Measurements from ENCODE around the gene UCK1. TPM values are rescaled to one million over a fixed set of nuclear protein-coding genes. Genes with fewer than 3 reads are reported as not detected.
"Not testable (repeated sequence)": the region's sequence is repeated elsewhere in the genome, so short reads cannot be mapped to it uniquely, and the experiment has no call there.

Gene UCK1
- total RNA-seq, 3 donors from 2014 or later = 21.1 to 23.3 (median 22.9) TPM

DNA sequence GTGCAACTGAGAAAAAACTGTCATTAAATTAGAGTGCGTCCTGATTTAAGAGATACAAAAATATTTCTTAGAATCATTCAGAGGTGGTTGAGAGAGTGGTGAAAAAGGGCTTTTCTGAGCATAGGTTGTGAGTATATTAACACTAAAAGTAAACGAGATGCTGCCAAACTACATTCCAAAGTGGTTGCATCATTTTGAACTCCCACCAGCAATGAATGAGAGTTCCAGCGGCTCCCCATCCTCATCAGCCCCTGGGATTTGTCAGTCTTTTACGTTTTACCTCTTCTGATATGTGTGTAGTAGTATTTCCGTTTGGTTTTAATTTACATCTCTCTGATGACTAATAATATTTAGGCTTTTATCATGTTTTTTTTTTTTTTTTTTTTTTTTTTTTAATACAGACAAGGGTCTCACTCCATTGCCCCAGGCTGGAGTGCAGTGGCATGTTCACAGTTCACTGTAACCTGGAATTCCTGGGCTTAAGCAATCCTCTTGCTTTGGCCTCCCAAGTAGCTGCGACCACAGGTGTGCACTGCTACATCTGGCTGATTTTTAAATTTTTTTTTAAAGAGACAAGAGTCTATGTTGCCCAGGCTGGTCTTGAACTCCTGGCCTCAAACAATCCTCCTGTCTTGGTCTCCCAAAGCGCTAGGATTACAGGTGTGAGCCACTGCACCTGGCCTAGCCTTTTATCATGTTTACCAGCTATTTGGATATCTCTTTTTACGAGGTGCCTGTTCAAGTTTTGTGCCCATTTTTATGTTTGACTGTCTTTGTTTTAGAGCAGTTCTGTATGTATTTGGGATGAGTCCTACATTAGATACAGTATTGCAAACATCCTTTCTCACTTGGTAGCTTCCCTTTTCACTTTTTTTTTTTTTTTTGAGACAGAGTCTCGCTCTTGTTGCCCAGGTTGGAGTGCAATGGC, 31.2 kb upstream of the UCK1 start:
- Mint-ChIP-seq H3K27me3 (ENCODE audit: low read depth) (no peaks in the 10 kb centered on the region), H3K36me3 (ENCODE audit: insufficient read depth) (no peaks in the 10 kb centered on the region), H3K4me1 (ENCODE audit: low read depth) (peaks cover 3% of the 10 kb centered on the region), H3K4me3 (no peak overlapping the region), H3K9me3 (no peaks in the 10 kb centered on the region)
- ATAC-seq (no peak), DNase-seq (no peak)

DNA sequence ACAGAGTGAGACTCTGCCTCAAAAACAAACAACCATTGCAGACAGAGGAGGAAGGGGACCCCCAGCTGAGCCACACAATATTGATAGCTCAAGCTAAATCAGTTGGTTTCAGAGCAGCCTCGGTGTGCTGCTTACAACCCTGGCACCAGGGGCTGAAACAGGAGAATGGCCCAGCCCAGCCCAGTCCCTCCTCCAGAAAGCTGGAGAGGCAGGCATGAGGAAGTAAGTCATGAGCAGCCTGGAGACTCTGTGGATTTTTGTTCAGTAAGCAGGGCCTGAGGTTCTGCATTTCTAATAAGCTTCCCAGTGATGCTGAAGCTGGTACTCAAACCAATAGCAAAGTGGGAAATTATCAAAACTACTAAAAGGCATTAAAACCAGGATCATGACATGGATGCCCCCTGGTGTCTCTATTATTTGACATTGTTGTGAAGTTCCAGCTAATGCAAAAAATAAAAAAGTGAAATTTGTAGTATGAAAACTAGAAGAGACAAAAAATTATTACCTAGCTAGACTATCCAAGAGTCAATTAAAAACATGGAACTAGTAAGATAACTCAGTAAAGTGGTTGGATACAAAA, 28.4 kb upstream of the UCK1 start:
- ATAC-seq (no peak), DNase-seq (no peak)
- H3K4me1 Mint-ChIP-seq (ENCODE audit: low read depth) = no peaks in the 10 kb centered on the region
- H3K4me3 Mint-ChIP-seq = no peak overlapping the region
- no peaks in the 10 kb centered on the region for H3K9me3 Mint-ChIP-seq
- H3K27me3 Mint-ChIP-seq (ENCODE audit: low read depth) = peaks cover 13% of the 10 kb centered on the region
- H3K36me3 Mint-ChIP-seq (ENCODE audit: insufficient read depth) = no peaks in the 10 kb centered on the region

DNA sequence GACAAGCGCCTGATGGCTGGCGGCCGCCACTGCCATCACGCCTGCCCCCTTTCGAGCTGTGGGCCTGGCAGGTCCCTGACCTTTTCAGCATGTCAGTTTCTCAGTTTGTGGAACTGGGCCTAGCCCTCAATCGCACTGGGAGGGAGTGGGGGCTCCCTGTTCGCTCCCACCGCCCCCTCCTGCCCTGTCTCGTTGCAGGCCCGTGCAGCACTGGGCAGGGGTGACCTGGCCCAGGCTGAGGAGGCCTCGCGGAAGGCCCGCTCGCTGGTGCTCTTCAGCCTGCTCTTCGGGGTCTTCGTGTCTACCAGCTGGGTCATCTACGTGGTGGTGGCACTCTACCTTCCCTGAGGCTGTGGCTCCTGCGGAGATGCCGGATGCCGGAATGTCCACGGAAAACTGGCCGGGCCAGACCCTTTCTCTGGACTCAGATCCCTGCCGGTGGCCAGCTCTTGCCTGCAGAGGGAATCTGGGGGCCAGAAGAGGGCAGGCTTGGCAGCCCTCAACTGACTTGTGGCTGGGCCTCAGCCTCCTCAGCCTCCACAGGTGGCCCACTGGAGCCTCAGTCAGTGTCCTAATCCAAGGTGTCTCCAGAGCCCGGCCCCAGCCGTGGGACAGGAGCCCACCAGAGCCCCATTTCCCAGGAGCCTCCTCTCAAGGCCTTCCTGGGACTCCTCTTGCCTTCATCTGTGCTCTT, 26.9 kb upstream of the UCK1 start:
- Mint-ChIP-seq H3K4me3 (no peak overlapping the region), H3K36me3 (ENCODE audit: insufficient read depth) (no peaks in the 10 kb centered on the region), H3K4me1 (ENCODE audit: low read depth) (no peaks in the 10 kb centered on the region), H3K9me3 (no peaks in the 10 kb centered on the region), H3K27me3 (ENCODE audit: low read depth) (peaks cover 22% of the 10 kb centered on the region)
- DNase-seq = no peak
- ATAC-seq = no peak

- Mint-ChIP-seq H3K4me3 (no peak overlapping the region), H3K4me1 (ENCODE audit: low read depth) (no peaks in the 10 kb centered on the region), H3K27me3 (ENCODE audit: low read depth) (peaks cover 31% of the 10 kb centered on the region), H3K36me3 (ENCODE audit: insufficient read depth) (no peaks in the 10 kb centered on the region), H3K9me3 (no peaks in the 10 kb centered on the region)
- DNase-seq = no peak
- ATAC-seq = no peak
Observed at GRCh38 chr9:131555841-131556673, 25.0 kb upstream of the UCK1 start.

DNA sequence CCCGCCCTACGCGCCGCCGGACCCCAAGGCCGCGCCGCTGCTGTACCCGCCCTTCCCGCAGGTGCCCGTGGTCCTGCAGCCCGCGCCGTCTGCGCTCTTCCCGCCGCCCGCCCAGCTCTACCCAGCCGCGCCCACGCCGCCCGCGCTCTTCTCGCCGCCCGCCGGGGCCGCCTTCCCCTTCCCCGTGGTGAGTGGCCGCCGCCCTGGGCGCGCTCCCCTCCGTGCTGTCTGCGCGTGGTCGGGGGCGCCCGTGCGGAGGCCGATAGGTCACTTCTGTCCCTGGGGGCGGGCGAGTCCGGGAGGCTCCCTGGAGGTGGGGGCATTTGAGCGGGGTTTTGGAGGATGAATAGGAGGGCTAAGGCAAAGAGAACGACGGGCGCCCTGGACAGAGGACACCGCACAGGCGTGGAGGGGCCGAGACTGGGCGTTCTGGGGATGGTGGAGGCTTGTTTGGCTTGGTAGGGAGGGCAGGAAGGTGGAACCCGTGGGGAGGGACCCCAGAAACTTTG, 23.8 kb upstream of the UCK1 start:
- DNase-seq = no peak

DNA sequence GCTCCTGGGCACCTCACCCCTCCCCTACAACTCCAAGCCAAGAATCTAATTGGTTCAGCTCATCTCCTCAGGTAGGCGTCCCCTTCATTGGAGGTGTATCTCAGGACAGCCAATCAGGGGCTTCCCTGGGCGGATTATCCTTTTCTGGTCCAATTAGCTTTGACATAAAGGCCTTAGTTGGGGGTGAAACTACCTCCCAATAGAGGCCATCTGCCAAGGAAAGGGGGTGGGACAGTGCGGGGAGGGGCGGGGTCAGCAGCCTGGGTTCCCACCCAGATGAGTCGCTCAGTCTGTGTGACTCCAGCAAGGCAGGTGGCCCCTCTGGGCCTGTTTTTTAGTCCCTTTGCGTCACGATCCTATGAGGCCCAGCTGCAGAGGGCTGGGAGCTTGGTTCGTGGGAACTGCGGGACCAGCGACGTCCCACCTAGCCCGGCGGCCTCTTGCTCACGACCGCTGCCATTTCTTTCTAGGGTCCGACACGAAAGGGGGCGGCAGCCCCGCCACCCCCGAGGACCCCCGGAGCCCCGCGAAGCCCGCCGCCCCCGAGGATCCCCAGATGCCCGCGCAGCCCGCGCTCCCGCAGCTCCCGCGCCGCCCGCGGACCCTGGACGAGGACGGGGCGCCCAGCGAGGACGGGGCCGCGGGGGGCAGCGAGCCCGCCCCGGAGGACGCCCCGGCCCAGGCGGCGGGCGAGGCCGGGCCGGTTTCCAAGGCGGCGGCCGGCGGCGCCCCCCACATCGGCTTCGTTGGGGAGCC, 23.2 kb upstream of the UCK1 start:
- DNase-seq (no peak), ATAC-seq (peak; percentile 32 to 63)
- H3K4me1 Mint-ChIP-seq (ENCODE audit: low read depth) = no peaks in the 10 kb centered on the region
- H3K4me3 Mint-ChIP-seq = no peak overlapping the region
- no peaks in the 10 kb centered on the region for H3K36me3 Mint-ChIP-seq (ENCODE audit: insufficient read depth)
- no peaks in the 10 kb centered on the region for H3K9me3 Mint-ChIP-seq
- H3K27me3 Mint-ChIP-seq (ENCODE audit: low read depth) = peaks cover 40% of the 10 kb centered on the region

More for the DNA sequence above, 23.8 kb upstream of the UCK1 start:
- Mint-ChIP-seq H3K36me3 (ENCODE audit: insufficient read depth) (no peaks in the 10 kb centered on the region), H3K27me3 (ENCODE audit: low read depth) (peaks cover 33% of the 10 kb centered on the region), H3K4me3 (peak overlapping the region; percentile 29), H3K9me3 (no peaks in the 10 kb centered on the region), H3K4me1 (ENCODE audit: low read depth) (no peaks in the 10 kb centered on the region)
- ATAC-seq = no peak

DNA sequence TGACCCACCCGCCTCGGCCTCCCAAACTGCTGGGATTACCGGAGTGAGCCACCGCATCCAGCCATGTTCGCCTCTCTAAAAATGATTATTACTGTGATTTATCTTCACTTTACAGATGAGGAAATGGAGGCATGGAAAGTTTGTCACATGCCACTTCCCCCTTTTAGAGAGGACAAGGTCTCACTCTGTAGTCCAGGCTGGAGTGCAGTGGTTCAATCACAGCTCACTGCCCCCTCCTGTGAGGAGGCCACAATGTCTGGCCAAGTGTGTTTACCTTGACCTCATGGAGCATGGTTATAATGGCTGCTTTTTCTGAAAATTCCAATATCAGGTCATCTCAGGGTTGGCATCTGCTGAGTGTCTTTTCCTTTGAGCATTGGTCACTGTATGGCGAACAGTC, 21.0 kb upstream of the UCK1 start:
- ATAC-seq = no peak
- Mint-ChIP-seq H3K36me3 (ENCODE audit: insufficient read depth) (peaks cover 4% of the 10 kb centered on the region), H3K9me3 (peaks cover 6% of the 10 kb centered on the region), H3K4me1 (ENCODE audit: low read depth) (peaks cover 7% of the 10 kb centered on the region), H3K27me3 (ENCODE audit: low read depth) (peaks cover 62% of the 10 kb centered on the region), H3K4me3 (no peak overlapping the region)
- no peak for DNase-seq

DNA sequence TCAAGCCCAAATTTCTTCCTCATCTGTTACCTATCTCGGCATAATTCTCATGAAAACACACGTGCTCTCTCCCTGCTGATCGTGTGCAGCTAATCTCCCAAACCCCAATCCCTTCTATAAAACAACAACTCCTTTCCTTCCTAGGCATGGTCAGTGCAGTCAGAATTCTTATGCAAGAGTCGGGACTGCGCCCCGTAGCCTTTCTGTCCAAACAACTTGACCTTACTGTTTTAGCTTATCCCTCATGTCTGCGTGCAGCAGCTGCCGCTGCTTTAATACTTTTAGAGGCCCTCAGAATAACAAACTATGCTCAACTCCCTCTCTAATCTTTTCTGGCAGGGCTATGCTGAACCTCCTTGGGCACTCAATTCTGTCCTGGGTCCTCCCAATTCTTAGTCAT, 19.4 kb upstream of the UCK1 start:
- not testable (repeated sequence) for H3K4me1 Mint-ChIP-seq (ENCODE audit: low read depth); DNase-seq; ATAC-seq; H3K36me3 Mint-ChIP-seq (ENCODE audit: insufficient read depth); H3K9me3 Mint-ChIP-seq; H3K4me3 Mint-ChIP-seq
- peaks cover 65% of the 10 kb centered on the region for H3K27me3 Mint-ChIP-seq (ENCODE audit: low read depth)

- ATAC-seq; H3K4me1 Mint-ChIP-seq (ENCODE audit: low read depth); H3K36me3 Mint-ChIP-seq (ENCODE audit: insufficient read depth); DNase-seq; H3K4me3 Mint-ChIP-seq; H3K9me3 Mint-ChIP-seq: not testable (repeated sequence)
- H3K27me3 Mint-ChIP-seq (ENCODE audit: low read depth) = peaks cover 61% of the 10 kb centered on the region
Observed at GRCh38 chr9:131549186-131549585, 18.1 kb upstream of the UCK1 start.

DNA sequence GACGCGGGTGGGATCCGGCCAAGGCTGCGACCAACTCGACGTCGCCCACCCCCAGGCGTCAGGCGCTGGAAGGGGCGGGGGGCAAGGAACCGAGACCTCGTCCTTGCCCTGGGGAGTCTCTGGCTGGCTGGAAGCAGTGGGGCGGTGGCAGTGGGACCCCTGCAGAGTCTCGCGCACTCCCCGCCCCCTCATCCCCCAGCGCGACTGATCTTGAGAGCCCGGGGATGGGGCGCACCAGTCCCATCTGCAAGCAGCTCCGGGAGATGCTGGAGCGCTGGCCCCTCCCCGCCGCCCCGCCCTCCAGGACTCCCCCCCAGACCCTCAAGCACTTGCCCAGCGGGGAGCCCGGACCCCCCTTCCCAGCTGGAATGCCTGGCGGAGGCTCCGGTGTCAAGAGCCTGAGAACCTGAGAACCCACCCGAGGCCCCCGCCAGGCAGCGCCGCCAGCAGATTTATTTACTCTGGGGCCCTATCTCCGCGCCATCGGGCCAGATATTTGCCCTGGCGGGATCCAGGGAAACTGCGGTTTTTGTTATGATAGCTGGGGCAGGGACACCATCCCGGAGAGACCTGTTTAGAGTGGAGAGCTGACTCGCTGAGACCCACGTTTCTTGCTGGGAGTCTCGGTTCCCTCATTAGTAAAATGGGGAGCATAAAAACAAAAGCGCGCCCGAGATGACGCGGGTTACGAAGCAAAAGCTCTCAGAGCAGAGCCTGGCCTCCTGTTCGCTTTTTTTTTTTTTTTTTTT, 15.4 kb upstream of the UCK1 start:
- Mint-ChIP-seq H3K4me3 (peak overlapping the region; percentile 74), H3K9me3 (peaks cover 17% of the 10 kb centered on the region), H3K27me3 (ENCODE audit: low read depth) (peaks cover 43% of the 10 kb centered on the region), H3K36me3 (ENCODE audit: insufficient read depth) (peaks cover 7% of the 10 kb centered on the region), H3K4me1 (ENCODE audit: low read depth) (peaks cover 8% of the 10 kb centered on the region)
- ATAC-seq (peak; percentile 70 to 76), DNase-seq (no peak)

DNA sequence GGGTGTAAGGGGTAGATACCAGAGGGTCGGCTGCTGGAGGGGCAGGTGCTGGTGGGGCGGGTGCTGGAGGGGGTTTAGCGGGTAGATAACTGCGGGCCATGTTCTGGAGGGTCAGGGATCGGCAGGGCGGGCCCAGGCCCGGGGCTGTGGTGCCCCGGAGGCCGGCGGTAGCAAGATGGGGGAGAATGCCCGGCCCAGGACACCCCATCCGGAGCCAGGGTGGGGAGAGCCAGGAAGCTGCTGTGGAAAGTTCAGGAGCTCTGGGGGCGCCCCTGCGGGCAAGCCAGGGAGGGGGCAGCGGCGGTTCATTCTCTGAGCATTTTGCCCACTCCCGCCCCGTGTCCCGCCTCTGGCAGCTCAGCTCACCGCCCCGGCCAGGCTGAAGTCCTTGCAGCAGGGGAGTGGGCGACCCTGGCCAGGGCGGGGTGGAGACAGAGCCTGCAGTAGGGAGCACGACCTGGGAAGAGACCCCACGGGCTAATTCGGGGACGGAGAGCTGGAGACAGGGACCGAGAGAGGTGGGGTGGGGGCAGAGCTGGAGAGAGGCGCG, 14.8 kb upstream of the UCK1 start:
- H3K4me3 Mint-ChIP-seq = no peak overlapping the region
- peaks cover 7% of the 10 kb centered on the region for H3K36me3 Mint-ChIP-seq (ENCODE audit: insufficient read depth)
- peaks cover 17% of the 10 kb centered on the region for H3K9me3 Mint-ChIP-seq
- peak; percentile 22 to 27 for ATAC-seq
- no peak for DNase-seq
- H3K4me1 Mint-ChIP-seq (ENCODE audit: low read depth) = peaks cover 9% of the 10 kb centered on the region
- peaks cover 42% of the 10 kb centered on the region for H3K27me3 Mint-ChIP-seq (ENCODE audit: low read depth)

DNA sequence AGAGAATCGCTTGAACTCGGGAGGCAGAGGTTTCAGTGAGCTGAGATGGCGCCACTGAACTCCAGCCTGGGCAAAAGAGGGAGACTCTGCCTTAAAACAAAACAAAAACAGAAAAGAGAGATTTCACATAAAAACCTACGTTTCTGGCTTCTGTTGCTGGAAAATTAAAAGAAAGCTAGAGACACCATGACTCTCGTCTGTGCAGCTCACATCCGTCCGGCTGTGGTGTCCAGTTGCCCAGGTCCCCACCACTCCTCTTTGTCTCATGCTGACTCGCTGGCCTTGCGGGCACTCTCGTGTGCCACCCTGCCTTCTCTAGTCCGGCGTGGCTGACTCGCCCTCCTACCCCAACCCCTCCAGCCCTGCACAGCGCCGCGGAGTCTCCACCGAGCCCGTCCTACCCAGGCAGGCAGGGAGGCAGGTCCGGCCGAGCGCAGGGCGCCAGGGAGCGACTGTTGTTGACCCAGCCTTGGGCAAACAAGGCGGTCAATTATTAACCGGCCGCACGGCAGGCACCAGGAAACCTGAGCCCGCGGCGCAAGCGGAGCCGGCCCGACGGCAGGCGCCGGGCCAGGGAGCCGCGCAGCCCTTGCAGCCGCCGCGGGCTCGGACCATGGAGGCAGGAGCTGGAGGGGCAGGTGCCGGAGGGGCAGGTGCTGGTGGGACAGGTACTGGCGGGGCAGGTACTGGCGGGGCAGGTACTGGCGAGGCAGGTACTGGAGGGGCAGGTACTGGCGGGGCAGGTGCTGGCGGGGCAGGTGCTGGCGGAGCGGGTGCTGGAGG, 14.1 kb upstream of the UCK1 start, which contains the start of gene PRRT1B:
Gene PRRT1B, plus strand, starts transcription at position 521 of the 783 bp plus-strand sequence. Its CDS starts 93 bp downstream, at position 614.
- Mint-ChIP-seq H3K4me1 (ENCODE audit: low read depth) (peaks cover 16% of the 10 kb centered on the region), H3K36me3 (ENCODE audit: insufficient read depth) (peaks cover 7% of the 10 kb centered on the region), H3K4me3 (no peak within 1 kb of the TSS), H3K27me3 (ENCODE audit: low read depth) (peaks cover 42% of the 10 kb centered on the region), H3K9me3 (peaks cover 17% of the 10 kb centered on the region)
- DNase-seq (no peak), ATAC-seq (peak in 1 of 2 donors; percentile 12)
